Activated T-cell treated with anti-CD3 and anti-CD28 coated beads, Interleukin-2, amount 50 U/mL, for 4 hours (primary cell): Measurements from ENCODE around the gene HEATR5A. TPM values are rescaled to one million over a fixed set of nuclear protein-coding genes. Genes with fewer than 3 reads are reported as not detected.

ENCODE experiments used
- ATAC-seq, 2 donors: fragments of 200-7000 bp; cut with Tn5 transposase; one replicate each; pipeline ENCODE4 v1.10.0; 2021
- DNase-seq: peaks from one replicate; pipeline ENCODE4 v3.0.0-alpha.2; 2020
- H3K27me3 Mint-ChIP-seq: one replicate; pipeline ENCODE4 v1.8.0; 2021; ENCODE audit warnings: low read depth, mixed read lengths
- H3K36me3 Mint-ChIP-seq: one replicate; pipeline ENCODE4 v1.8.0; 2022; ENCODE audit warnings: mixed read lengths; ENCODE audit not compliant: insufficient read depth
- H3K4me1 Mint-ChIP-seq: one replicate; pipeline ENCODE4 v1.8.0; 2021; ENCODE audit warnings: low read depth, mixed read lengths
- H3K4me3 Mint-ChIP-seq: one replicate; pipeline ENCODE4 v1.8.0; 2021; ENCODE audit warnings: mild to moderate bottlenecking, moderate library complexity, mixed read lengths
- H3K9me3 Mint-ChIP-seq: one replicate; pipeline ENCODE4 v1.8.0; 2021; ENCODE audit warnings: mixed read lengths
- total RNA-seq, 3 donors: library from RNA; stranded (reverse); gene quantifications; one replicate each; pipeline ENCODE4 v1.2.1, GENCODE V29; 2021

Gene HEATR5A
- total RNA-seq, 3 donors from 2014 or later, result 10.7 to 13.0 (median 12.0) TPM

GRCh38 chr14:31410048-31410650, 10.2 kb downstream of the HEATR5A start:
- no peaks in the 10 kb centered on the region for H3K27me3 Mint-ChIP-seq
- DNase-seq (no peak), ATAC-seq (no peak)
- H3K4me1 Mint-ChIP-seq, result peaks cover 9% of the 10 kb centered on the region
- H3K4me3 Mint-ChIP-seq, result no peak overlapping the region
- H3K9me3 Mint-ChIP-seq, result no peaks in the 10 kb centered on the region
- no peaks in the 10 kb centered on the region for H3K36me3 Mint-ChIP-seq

GRCh38 chr14:31408421-31408820, 11.9 kb downstream of the HEATR5A start:
- no peaks in the 10 kb centered on the region for H3K36me3 Mint-ChIP-seq

GRCh38 chr14:31405599-31406232, 14.6 kb downstream of the HEATR5A start:
- no peak overlapping the region for H3K4me3 Mint-ChIP-seq
- DNase-seq (no peak), ATAC-seq (no peak)
- peaks cover 5% of the 10 kb centered on the region for H3K36me3 Mint-ChIP-seq
- H3K4me1 Mint-ChIP-seq, result peaks cover 6% of the 10 kb centered on the region
- H3K27me3 Mint-ChIP-seq, result no peaks in the 10 kb centered on the region
- H3K9me3 Mint-ChIP-seq, result no peaks in the 10 kb centered on the region

More at GRCh38 chr14:31408421-31408820, 11.9 kb downstream of the HEATR5A start:
- ATAC-seq (no peak), DNase-seq (no peak)
- Mint-ChIP-seq H3K4me3 (no peak overlapping the region), H3K4me1 (peaks cover 3% of the 10 kb centered on the region), H3K9me3 (no peaks in the 10 kb centered on the region), H3K27me3 (no peaks in the 10 kb centered on the region)

GRCh38 chr14:31405106-31405505, 15.2 kb downstream of the HEATR5A start:
- ATAC-seq (no peak), DNase-seq (no peak)
- Mint-ChIP-seq H3K9me3 (no peaks in the 10 kb centered on the region), H3K4me1 (peaks cover 6% of the 10 kb centered on the region), H3K36me3 (peaks cover 7% of the 10 kb centered on the region), H3K27me3 (no peaks in the 10 kb centered on the region), H3K4me3 (no peak overlapping the region)

- no peak for ATAC-seq
- Mint-ChIP-seq H3K36me3 (peaks cover 10% of the 10 kb centered on the region), H3K4me3 (no peak overlapping the region), H3K27me3 (no peaks in the 10 kb centered on the region), H3K9me3 (no peaks in the 10 kb centered on the region), H3K4me1 (peaks cover 5% of the 10 kb centered on the region)
- DNase-seq, result no peak
These were observed 16.6 kb downstream of the HEATR5A start for GRCh38 chr14:31403707-31404106.

GRCh38 chr14:31402764-31403439, 17.4 kb downstream of the HEATR5A start:
- Mint-ChIP-seq H3K4me3 (no peak overlapping the region), H3K36me3 (peaks cover 17% of the 10 kb centered on the region), H3K9me3 (no peaks in the 10 kb centered on the region), H3K27me3 (no peaks in the 10 kb centered on the region), H3K4me1 (peaks cover 5% of the 10 kb centered on the region)
- DNase-seq, result no peak
- no peak for ATAC-seq

- peaks cover 20% of the 10 kb centered on the region for H3K36me3 Mint-ChIP-seq
- H3K9me3 Mint-ChIP-seq, result no peaks in the 10 kb centered on the region
- H3K27me3 Mint-ChIP-seq, result no peaks in the 10 kb centered on the region
- H3K4me1 Mint-ChIP-seq, result peaks cover 5% of the 10 kb centered on the region
- DNase-seq (no peak), ATAC-seq (no peak)
- H3K4me3 Mint-ChIP-seq, result no peak overlapping the region
These were observed 18.9 kb downstream of the HEATR5A start for GRCh38 chr14:31401369-31401932.

GRCh38 chr14:31400031-31400638, 20.2 kb downstream of the HEATR5A start:
- Mint-ChIP-seq H3K4me1 (peaks cover 5% of the 10 kb centered on the region), H3K27me3 (no peaks in the 10 kb centered on the region), H3K36me3 (peaks cover 20% of the 10 kb centered on the region), H3K9me3 (no peaks in the 10 kb centered on the region), H3K4me3 (no peak overlapping the region)
- no peak for DNase-seq
- peak; percentile 30 to 48 for ATAC-seq

GRCh38 chr14:31395572-31396205, 24.7 kb downstream of the HEATR5A start:
- no peaks in the 10 kb centered on the region for H3K9me3 Mint-ChIP-seq
- H3K27me3 Mint-ChIP-seq, result no peaks in the 10 kb centered on the region
- no peak for DNase-seq
- peaks cover 20% of the 10 kb centered on the region for H3K36me3 Mint-ChIP-seq
- no peak overlapping the region for H3K4me3 Mint-ChIP-seq
- peaks cover 5% of the 10 kb centered on the region for H3K4me1 Mint-ChIP-seq
- no peak for ATAC-seq

GRCh38 chr14:31395119-31395518, 25.2 kb downstream of the HEATR5A start:
- Mint-ChIP-seq H3K4me3 (no peak overlapping the region), H3K27me3 (no peaks in the 10 kb centered on the region), H3K36me3 (peaks cover 19% of the 10 kb centered on the region), H3K9me3 (no peaks in the 10 kb centered on the region), H3K4me1 (peaks cover 4% of the 10 kb centered on the region)
- DNase-seq, result no peak
- no peak for ATAC-seq

GRCh38 chr14:31391977-31392503, 28.3 kb downstream of the HEATR5A start:
- Mint-ChIP-seq H3K36me3 (peaks cover 6% of the 10 kb centered on the region), H3K27me3 (no peaks in the 10 kb centered on the region), H3K9me3 (no peaks in the 10 kb centered on the region), H3K4me1 (peaks cover 17% of the 10 kb centered on the region), H3K4me3 (no peak overlapping the region)
- ATAC-seq (no peak), DNase-seq (no peak)

GRCh38 chr14:31391473-31391872, 28.9 kb downstream of the HEATR5A start:
- no peak for ATAC-seq
- no peaks in the 10 kb centered on the region for H3K27me3 Mint-ChIP-seq
- H3K4me1 Mint-ChIP-seq, result peaks cover 17% of the 10 kb centered on the region
- H3K4me3 Mint-ChIP-seq, result no peak overlapping the region
- H3K36me3 Mint-ChIP-seq, result peaks cover 6% of the 10 kb centered on the region
- H3K9me3 Mint-ChIP-seq, result no peaks in the 10 kb centered on the region
- no peak for DNase-seq

- peaks cover 17% of the 10 kb centered on the region for H3K4me1 Mint-ChIP-seq
- no peaks in the 10 kb centered on the region for H3K27me3 Mint-ChIP-seq
- no peak overlapping the region for H3K4me3 Mint-ChIP-seq
- H3K36me3 Mint-ChIP-seq, result peaks cover 7% of the 10 kb centered on the region
- ATAC-seq (peak; percentile 24 to 41), DNase-seq (no peak)
- H3K9me3 Mint-ChIP-seq, result no peaks in the 10 kb centered on the region
These were observed 30.4 kb downstream of the HEATR5A start for GRCh38 chr14:31389946-31390345.
